Ascending aorta (tissue), 2 donors: ENCODE results near the gene HID1. TPM values are rescaled to one million over a fixed set of nuclear protein-coding genes. Genes with fewer than 3 reads are reported as not detected.
"Not testable (repeated sequence)": the region's sequence is repeated elsewhere in the genome, so short reads cannot be mapped to it uniquely, and the experiment has no call there.

Experiments used
- DNase-seq, 2 donors: peaks; one replicate each; pipeline ENCODE4 v3.0.0-alpha.2; 2019; ENCODE audit warnings: low spot score in 2 of 2
- H3K27ac ChIP-seq, 2 donors: fragments of 200-600 bp; sonication (generic); one replicate each; pipeline ENCODE4 v1.5.1; 2016 to 2017; ENCODE audit warnings: mild to moderate bottlenecking in 1 of 2
- H3K27me3 ChIP-seq: fragments of 200-600 bp; sonication (generic); one replicate; pipeline ENCODE4 v1.5.1; 2017
- H3K36me3 ChIP-seq, 2 donors: fragments of 200-600 bp; sonication (generic); one replicate each; pipeline ENCODE4 v1.5.1; 2016
- H3K4me1 ChIP-seq, 2 donors: fragments of 200-600 bp; sonication (generic); one replicate each; pipeline ENCODE4 v1.5.1; 2016 to 2017; ENCODE audit warnings: mild to moderate bottlenecking in 1 of 2
- H3K4me3 ChIP-seq, 2 donors: fragments of 200-600 bp; sonication (generic); one replicate each; pipeline ENCODE4 v1.5.1; 2016 to 2017; ENCODE audit warnings: mild to moderate bottlenecking in 1 of 2
- H3K9me3 ChIP-seq, 2 donors: fragments of 200-600 bp; sonication (generic); one replicate each; pipeline ENCODE4 v1.5.1; 2016
- intact Hi-C: fragments of 100-400 bp; cut with DNase I; formaldehyde crosslinking; loops from one replicate; pipeline ENCODE4 v1.15.1; 2023
- total RNA-seq: library from RNA; depleted of rRNA; stranded (reverse); fragments of >200 nt; gene quantifications from one replicate; pipeline ENCODE4 v1.1.0, GENCODE V29; 2016
- TF ChIP-seq, protein P1 (sequence below), 3 experiments: fragments of 200-600 bp in 2 of 3; fragments of 450-650 bp in 1 of 3; sonication (generic) in 2 of 3; IDR thresholded peaks; one replicate each; pipeline ENCODE4 v1.5.1; 2016 to 2019; ENCODE audit warnings: antibody characterized with exemption in 3 of 3, mild to moderate bottlenecking in 1 of 3, moderate library complexity in 1 of 3

The HID1 gene
- total RNA-seq, 1 donor from 2014 or later, result 103 TPM

DNA sequence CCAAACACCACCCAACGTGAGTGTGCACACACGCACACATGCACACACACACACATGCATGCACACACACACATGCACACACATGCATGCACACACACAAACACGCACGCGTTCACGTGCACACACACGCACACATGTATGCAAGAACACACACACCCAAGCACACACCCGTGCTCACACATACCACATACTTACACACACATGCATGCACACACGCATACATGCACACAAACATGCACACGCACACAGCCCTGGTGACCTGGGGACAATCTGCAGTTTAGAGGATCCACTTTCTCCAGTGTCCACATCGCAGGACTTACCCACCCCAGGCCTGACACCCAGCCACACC, 55.7 kb downstream of the HID1 start:
- H3K4me3 ChIP-seq, result no peak overlapping the region
- intact Hi-C loops, result no loop called here
- no peaks in the 10 kb centered on the region for H3K4me1 ChIP-seq
- no peak for DNase-seq
- peaks cover 5% of the 10 kb centered on the region for H3K27me3 ChIP-seq
- no peaks in the 10 kb centered on the region for H3K9me3 ChIP-seq
- no peaks in the 10 kb centered on the region for H3K36me3 ChIP-seq
- TF ChIP-seq, protein P1, sequence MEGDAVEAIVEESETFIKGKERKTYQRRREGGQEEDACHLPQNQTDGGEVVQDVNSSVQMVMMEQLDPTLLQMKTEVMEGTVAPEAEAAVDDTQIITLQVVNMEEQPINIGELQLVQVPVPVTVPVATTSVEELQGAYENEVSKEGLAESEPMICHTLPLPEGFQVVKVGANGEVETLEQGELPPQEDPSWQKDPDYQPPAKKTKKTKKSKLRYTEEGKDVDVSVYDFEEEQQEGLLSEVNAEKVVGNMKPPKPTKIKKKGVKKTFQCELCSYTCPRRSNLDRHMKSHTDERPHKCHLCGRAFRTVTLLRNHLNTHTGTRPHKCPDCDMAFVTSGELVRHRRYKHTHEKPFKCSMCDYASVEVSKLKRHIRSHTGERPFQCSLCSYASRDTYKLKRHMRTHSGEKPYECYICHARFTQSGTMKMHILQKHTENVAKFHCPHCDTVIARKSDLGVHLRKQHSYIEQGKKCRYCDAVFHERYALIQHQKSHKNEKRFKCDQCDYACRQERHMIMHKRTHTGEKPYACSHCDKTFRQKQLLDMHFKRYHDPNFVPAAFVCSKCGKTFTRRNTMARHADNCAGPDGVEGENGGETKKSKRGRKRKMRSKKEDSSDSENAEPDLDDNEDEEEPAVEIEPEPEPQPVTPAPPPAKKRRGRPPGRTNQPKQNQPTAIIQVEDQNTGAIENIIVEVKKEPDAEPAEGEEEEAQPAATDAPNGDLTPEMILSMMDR (IDR thresholded peaks at IDR 0.05), result no peak
- H3K27ac ChIP-seq, result no peak overlapping the region

DNA sequence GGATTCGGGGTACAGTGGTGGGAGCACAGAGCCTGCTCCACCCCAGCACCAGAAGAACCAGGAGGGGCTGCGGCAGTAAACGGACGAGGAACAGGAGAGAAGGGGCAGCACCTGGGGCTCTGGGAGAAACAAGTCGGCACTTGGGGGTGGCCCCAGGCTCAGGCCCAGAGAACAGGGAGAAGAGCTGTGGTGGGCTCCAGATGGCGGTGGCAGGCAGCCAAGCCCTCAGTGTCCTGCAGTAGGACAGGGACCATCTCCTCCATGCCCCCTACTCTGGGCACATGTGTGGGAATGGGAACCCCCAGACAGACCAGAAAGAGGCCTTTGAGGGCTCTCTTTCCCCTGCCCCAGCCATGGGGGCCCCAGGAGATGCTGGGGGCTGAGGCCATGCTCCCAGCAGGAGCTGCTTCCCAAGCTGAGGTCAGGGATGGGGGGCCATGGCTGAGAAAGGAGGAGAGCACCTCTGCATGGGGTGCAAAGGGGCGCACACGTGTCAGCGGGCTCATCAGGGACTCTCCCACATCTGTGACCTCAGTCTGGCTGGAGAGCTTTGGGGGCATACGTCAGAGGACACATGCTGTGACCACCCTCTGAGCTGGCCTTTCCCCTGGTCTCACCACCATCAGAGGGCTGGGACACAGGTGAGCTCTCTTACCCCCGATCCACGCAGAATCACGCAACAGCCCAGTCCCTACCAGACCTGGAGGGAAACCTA, 56.3 kb downstream of the HID1 start:
- H3K9me3 ChIP-seq, result no peaks in the 10 kb centered on the region
- no peaks in the 10 kb centered on the region for H3K27me3 ChIP-seq
- no peak for DNase-seq
- intact Hi-C loops, result no loop called here
- H3K27ac ChIP-seq, result no peak overlapping the region
- TF ChIP-seq, protein P1 (IDR thresholded peaks at IDR 0.05), result no peak
- no peaks in the 10 kb centered on the region for H3K4me1 ChIP-seq
- no peaks in the 10 kb centered on the region for H3K36me3 ChIP-seq
- no peak overlapping the region for H3K4me3 ChIP-seq

GRCh38 chr17:74911423-74911822, 61.1 kb downstream of the HID1 start:
- DNase-seq, H3K27me3 ChIP-seq, intact Hi-C loops, H3K4me3 ChIP-seq, H3K27ac ChIP-seq, H3K36me3 ChIP-seq, H3K4me1 ChIP-seq, H3K9me3 ChIP-seq: not testable (repeated sequence)

DNA sequence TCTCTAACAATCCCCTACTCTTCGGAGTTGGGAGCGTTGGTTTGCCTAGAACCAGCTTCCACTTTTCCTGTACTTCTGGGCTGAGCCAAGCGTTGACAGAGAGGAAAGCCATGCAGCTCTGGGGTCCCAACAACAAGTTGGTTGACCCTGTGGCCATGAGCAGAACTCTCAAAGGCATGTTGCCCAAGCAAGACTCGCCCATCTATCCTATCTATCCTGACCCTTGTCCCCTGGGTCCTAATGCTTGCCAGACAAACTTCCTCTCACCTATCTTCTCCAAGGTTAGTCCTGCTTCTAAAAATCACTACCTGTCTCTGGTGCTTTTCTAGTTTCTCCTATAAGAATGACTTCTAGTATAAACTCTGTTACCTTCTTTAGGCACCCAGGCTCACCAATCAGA, 63.5 kb downstream of the HID1 start:
- intact Hi-C loops, H3K4me1 ChIP-seq, H3K27me3 ChIP-seq, H3K4me3 ChIP-seq, H3K27ac ChIP-seq, H3K36me3 ChIP-seq, H3K9me3 ChIP-seq, DNase-seq: not testable (repeated sequence)

- intact Hi-C loops, result no loop called here
- no peak overlapping the region for H3K27ac ChIP-seq
- H3K27me3 ChIP-seq, result no peaks in the 10 kb centered on the region
- H3K9me3 ChIP-seq, result no peaks in the 10 kb centered on the region
- H3K4me1 ChIP-seq, result no peaks in the 10 kb centered on the region
- H3K36me3 ChIP-seq, result no peaks in the 10 kb centered on the region
- TF ChIP-seq, protein P1 (IDR thresholded peaks at IDR 0.05), result no peak
- DNase-seq, result no peak
- H3K4me3 ChIP-seq, result no peak overlapping the region
Measured at GRCh38 chr17:74907012-74907411, 65.5 kb downstream of the HID1 start.

DNA sequence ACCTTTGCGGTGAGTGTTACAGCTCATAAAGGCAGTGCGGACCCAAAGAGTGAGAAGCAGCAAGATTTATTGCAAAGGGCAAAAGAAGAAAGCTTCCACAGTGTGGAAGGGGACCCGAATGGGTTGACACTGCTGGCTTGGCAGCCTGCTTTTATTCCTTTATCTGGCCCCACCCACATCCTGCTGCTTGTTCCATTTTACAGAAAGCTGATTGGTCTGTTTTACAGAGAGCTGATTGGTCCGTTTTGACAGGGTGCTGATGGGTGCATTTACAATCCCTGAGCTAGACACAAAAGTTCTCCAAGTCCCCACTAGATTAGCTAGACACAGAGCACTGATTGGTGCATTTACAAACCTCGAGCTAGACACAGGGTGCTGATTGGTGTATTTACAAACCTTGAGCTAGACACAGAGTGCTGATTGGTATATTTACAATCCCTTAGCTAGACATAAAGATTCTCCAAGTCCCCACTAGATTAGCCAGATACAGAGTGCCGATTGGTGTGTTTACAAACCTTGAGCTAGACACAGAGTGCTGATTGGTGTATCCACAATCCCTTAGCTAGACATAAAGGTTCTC, 66.3 kb downstream of the HID1 start:
- H3K9me3 ChIP-seq, H3K36me3 ChIP-seq, H3K27ac ChIP-seq, DNase-seq, intact Hi-C loops, H3K27me3 ChIP-seq, H3K4me3 ChIP-seq, H3K4me1 ChIP-seq: not testable (repeated sequence)

DNA sequence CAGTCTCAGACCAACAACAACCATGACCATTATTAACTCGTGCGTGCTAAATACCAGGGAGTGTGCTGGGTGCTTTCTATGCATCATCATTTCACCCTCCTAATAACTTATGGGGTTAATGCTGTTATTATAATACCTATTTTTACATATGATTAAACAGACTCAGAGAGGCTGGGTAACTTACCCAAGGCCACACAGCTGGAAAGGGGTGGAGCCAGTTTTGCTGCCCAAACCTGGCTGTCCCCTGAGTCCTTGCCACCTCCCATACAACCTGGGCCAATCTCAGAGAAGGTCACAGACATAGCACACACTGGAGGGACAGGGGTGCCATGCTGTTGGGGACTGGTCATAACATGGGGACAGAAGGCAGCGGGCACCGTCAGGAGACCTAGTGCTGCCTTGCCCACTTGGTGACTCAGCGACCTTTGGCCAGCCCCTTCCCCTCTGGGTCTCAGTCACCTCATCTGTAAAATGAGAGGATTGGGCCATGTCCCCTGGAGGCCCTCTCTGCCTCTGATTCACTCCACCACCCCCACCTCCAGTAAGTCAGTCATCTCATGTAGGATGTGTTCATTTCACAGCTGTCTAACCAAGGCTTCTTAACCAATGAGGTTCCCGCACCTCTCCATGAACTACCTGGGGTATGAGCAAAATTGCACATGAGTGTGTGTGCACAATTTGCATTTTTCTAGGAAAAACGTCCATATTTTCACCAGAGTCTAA, 67.7 kb downstream of the HID1 start:
- no peaks in the 10 kb centered on the region for H3K36me3 ChIP-seq
- no peak overlapping the region for H3K4me3 ChIP-seq
- H3K27ac ChIP-seq, result no peak overlapping the region
- DNase-seq, result no peak
- H3K9me3 ChIP-seq, result no peaks in the 10 kb centered on the region
- no peaks in the 10 kb centered on the region for H3K4me1 ChIP-seq
- intact Hi-C loops, result no loop called here
- no peaks in the 10 kb centered on the region for H3K27me3 ChIP-seq
- TF ChIP-seq, protein P1 (IDR thresholded peaks at IDR 0.05), result no peak
